Measurements from ENCODE around the gene ETFDH.

GRCh38 chr4:158657291-158657690 is 14.8 kb upstream of the ETFDH start:
- TF ChIP-seq CTCF (conservative IDR thresholded peaks at IDR 0.05; ENCODE audit: low read depth in 2 of 2) (no peak), POLR2AphosphoS5 (IDR thresholded peaks at IDR 0.05; ENCODE audit: low read depth) (no peak), EZH2 (IDR thresholded peaks at IDR 0.05; ENCODE audit: low read depth, unreplicated experiment) (no peak), ZNF114 (CRISPR knock-in tag; IDR thresholded peaks at IDR 0.05) (no peak), STAT1 (IDR thresholded peaks at IDR 0.05; ENCODE audit: unreplicated experiment) (no peak), EZH2phosphoT487 (IDR thresholded peaks at IDR 0.05; ENCODE audit: unreplicated experiment) (no peak), JUNB (IDR thresholded peaks at IDR 0.05; ENCODE audit: unreplicated experiment) (no peak)
- TF ChIP-seq, protein P1, sequence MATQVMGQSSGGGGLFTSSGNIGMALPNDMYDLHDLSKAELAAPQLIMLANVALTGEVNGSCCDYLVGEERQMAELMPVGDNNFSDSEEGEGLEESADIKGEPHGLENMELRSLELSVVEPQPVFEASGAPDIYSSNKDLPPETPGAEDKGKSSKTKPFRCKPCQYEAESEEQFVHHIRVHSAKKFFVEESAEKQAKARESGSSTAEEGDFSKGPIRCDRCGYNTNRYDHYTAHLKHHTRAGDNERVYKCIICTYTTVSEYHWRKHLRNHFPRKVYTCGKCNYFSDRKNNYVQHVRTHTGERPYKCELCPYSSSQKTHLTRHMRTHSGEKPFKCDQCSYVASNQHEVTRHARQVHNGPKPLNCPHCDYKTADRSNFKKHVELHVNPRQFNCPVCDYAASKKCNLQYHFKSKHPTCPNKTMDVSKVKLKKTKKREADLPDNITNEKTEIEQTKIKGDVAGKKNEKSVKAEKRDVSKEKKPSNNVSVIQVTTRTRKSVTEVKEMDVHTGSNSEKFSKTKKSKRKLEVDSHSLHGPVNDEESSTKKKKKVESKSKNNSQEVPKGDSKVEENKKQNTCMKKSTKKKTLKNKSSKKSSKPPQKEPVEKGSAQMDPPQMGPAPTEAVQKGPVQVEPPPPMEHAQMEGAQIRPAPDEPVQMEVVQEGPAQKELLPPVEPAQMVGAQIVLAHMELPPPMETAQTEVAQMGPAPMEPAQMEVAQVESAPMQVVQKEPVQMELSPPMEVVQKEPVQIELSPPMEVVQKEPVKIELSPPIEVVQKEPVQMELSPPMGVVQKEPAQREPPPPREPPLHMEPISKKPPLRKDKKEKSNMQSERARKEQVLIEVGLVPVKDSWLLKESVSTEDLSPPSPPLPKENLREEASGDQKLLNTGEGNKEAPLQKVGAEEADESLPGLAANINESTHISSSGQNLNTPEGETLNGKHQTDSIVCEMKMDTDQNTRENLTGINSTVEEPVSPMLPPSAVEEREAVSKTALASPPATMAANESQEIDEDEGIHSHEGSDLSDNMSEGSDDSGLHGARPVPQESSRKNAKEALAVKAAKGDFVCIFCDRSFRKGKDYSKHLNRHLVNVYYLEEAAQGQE (IDR thresholded peaks at IDR 0.05; ENCODE audit: unreplicated experiment), result no peak

All from GM23338 (cell line).